ENCODE results near the gene FCN3. TPM values are rescaled to one million over a fixed set of nuclear protein-coding genes. Genes with fewer than 3 reads are reported as not detected.
A peak's percentile ranks its signal among the peaks of the same experiment; 100 is the strongest.

FCN3 gene
- total and polyA plus RNA-seq, 9 donors: 0.20 to 1.7 (median 0.53) TPM; not detected in 2

- WGBS (ENCODE audit: insufficient coverage): 10% methylated on average over 55 of the region's 62 CpGs
- H3K36me3 ChIP-seq (ENCODE audit: control insufficient read depth, insufficient read depth, low read length): peaks cover 7% of the 10 kb centered on the region
- H3K9me3 ChIP-seq (replicated peaks; ENCODE audit: control insufficient read depth, low read depth, low read length): no peaks in the 10 kb centered on the region
- no peak overlapping the region for H3K27ac ChIP-seq (ENCODE audit: low read length)
- peaks cover 21% of the 10 kb centered on the region for H3K4me1 ChIP-seq (ENCODE audit: control insufficient read depth, insufficient read depth, low read length)
- peak; percentile 71 for DNase-seq
- peak overlapping the region; percentile 25 for H3K4me3 ChIP-seq (ENCODE audit: low read length)
- H3K27me3 ChIP-seq (ENCODE audit: control insufficient read depth, insufficient read depth, low read length): peaks cover 37% of the 10 kb centered on the region
These were observed 23.7 kb downstream of the FCN3 start for GRCh38 chr1:27350663-27351540.

DNA sequence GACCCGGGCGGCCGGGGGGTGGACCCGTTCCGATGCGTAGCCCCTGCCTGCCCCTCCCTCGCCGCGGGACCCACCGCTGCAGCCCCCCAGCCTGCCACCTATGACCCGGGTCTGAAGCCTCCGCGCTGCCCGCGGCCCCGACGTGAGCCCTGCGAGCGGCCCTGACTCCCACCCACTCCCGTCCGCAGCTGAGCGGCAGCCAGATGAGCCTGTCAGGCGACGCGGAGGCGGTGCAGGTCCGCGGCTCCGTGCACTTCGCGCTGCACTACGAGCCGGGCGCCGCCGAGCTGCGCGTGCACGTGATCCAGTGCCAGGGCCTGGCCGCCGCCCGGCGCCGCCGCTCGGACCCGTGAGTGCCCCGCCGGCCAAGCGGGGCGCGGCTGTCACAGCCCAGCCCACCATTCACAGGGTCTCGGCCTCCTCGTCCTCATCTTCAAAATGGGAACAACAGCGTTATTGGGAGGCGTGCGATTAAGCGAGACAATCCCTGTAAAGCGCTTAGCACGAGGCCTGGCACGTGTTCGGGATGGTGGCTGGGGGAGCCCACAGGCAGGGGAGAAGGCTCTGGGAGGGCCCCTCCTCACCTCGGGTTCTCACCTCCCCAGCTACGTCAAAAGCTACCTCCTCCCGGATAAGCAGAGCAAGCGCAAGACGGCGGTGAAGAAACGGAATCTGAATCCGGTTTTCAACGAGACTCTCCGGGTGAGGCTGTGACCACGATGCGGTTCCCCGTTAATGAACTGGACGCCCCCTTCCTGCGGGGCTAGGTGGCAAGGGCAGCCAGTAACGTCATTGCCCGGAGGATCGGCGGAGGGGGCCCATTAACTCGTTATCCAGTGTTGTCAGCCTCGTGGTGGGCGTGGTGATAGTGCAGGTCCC, 24.6 kb downstream of the FCN3 start:
- no peaks in the 10 kb centered on the region for H3K9me3 ChIP-seq (replicated peaks; ENCODE audit: control insufficient read depth, low read depth, low read length)
- 5% methylated on average over 72 of the region's 84 CpGs for WGBS (ENCODE audit: insufficient coverage)
- H3K4me1 ChIP-seq (ENCODE audit: control insufficient read depth, insufficient read depth, low read length): peaks cover 21% of the 10 kb centered on the region
- H3K4me3 ChIP-seq (ENCODE audit: low read length): peak overlapping the region; percentile 30
- no peak overlapping the region for H3K27ac ChIP-seq (ENCODE audit: low read length)
- no peaks in the 10 kb centered on the region for H3K36me3 ChIP-seq (ENCODE audit: control insufficient read depth, insufficient read depth, low read length)
- peak; percentile 82 for DNase-seq
- H3K27me3 ChIP-seq (ENCODE audit: control insufficient read depth, insufficient read depth, low read length): peaks cover 37% of the 10 kb centered on the region

GRCh38 chr1:27348861-27349783, 25.5 kb downstream of the FCN3 start:
- Histone ChIP-seq H3K27ac (ENCODE audit: low read length) (no peak overlapping the region), H3K4me3 (ENCODE audit: low read length) (peak overlapping the region; percentile 30), H3K9me3 (replicated peaks; ENCODE audit: control insufficient read depth, low read depth, low read length) (no peaks in the 10 kb centered on the region), H3K36me3 (ENCODE audit: control insufficient read depth, insufficient read depth, low read length) (no peaks in the 10 kb centered on the region), H3K4me1 (ENCODE audit: control insufficient read depth, insufficient read depth, low read length) (peaks cover 21% of the 10 kb centered on the region), H3K27me3 (ENCODE audit: control insufficient read depth, insufficient read depth, low read length) (peaks cover 37% of the 10 kb centered on the region)
- DNase-seq: no peak
- WGBS (ENCODE audit: insufficient coverage): 7% methylated on average over 33 of the region's 51 CpGs

- Histone ChIP-seq H3K9me3 (replicated peaks; ENCODE audit: control insufficient read depth, low read depth, low read length) (no peaks in the 10 kb centered on the region), H3K4me1 (ENCODE audit: control insufficient read depth, insufficient read depth, low read length) (peaks cover 21% of the 10 kb centered on the region), H3K4me3 (ENCODE audit: low read length) (no peak overlapping the region), H3K36me3 (ENCODE audit: control insufficient read depth, insufficient read depth, low read length) (no peaks in the 10 kb centered on the region), H3K27me3 (ENCODE audit: control insufficient read depth, insufficient read depth, low read length) (peaks cover 37% of the 10 kb centered on the region), H3K27ac (ENCODE audit: low read length) (no peak overlapping the region)
- DNase-seq: no peak
- 72% methylated on average over 5 of the region's 14 CpGs for WGBS (ENCODE audit: insufficient coverage)
These were observed 27.5 kb downstream of the FCN3 start for GRCh38 chr1:27346991-27347624.

DNA sequence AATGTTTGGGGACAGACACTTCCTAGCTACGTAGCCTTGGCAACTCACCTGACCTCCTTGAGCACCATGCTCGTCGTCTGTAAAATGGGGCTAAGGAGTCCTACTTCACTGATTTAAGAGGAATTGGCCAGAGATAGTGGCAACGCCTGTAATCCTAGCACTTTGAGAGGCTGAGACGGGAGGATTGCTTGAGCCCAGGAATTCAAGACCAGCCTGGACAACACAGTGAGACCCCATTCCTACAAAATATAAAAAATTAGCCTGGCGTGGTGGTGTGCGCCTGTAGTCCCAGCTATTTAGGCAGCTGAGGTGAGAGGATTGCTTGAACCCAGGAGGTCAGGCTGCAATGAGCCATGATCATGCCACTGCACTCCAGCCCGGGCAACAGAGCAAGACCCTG, 28.3 kb downstream of the FCN3 start:
- Histone ChIP-seq H3K27ac (ENCODE audit: low read length) (no peak overlapping the region), H3K4me1 (ENCODE audit: control insufficient read depth, insufficient read depth, low read length) (peaks cover 26% of the 10 kb centered on the region), H3K36me3 (ENCODE audit: control insufficient read depth, insufficient read depth, low read length) (no peaks in the 10 kb centered on the region), H3K27me3 (ENCODE audit: control insufficient read depth, insufficient read depth, low read length) (peaks cover 33% of the 10 kb centered on the region), H3K9me3 (replicated peaks; ENCODE audit: control insufficient read depth, low read depth, low read length) (no peaks in the 10 kb centered on the region), H3K4me3 (ENCODE audit: low read length) (no peak overlapping the region)
- no peak for DNase-seq
- 86% methylated on average over 3 of the region's 8 CpGs for WGBS (ENCODE audit: insufficient coverage)

GRCh38 chr1:27345272-27345671, 29.4 kb downstream of the FCN3 start:
- H3K36me3 ChIP-seq (ENCODE audit: control insufficient read depth, insufficient read depth, low read length): no peaks in the 10 kb centered on the region
- peaks cover 15% of the 10 kb centered on the region for H3K4me1 ChIP-seq (ENCODE audit: control insufficient read depth, insufficient read depth, low read length)
- no peaks in the 10 kb centered on the region for H3K9me3 ChIP-seq (replicated peaks; ENCODE audit: control insufficient read depth, low read depth, low read length)
- no peak overlapping the region for H3K4me3 ChIP-seq (ENCODE audit: low read length)
- 89% methylated on average over 12 of the region's 12 CpGs for WGBS (ENCODE audit: insufficient coverage)
- no peak for DNase-seq
- no peak overlapping the region for H3K27ac ChIP-seq (ENCODE audit: low read length)
- peaks cover 22% of the 10 kb centered on the region for H3K27me3 ChIP-seq (ENCODE audit: control insufficient read depth, insufficient read depth, low read length)

- DNase-seq: no peak
- no peak overlapping the region for H3K4me3 ChIP-seq (ENCODE audit: low read length)
- no peaks in the 10 kb centered on the region for H3K9me3 ChIP-seq (replicated peaks; ENCODE audit: control insufficient read depth, low read depth, low read length)
- no peak overlapping the region for H3K27ac ChIP-seq (ENCODE audit: low read length)
- no peaks in the 10 kb centered on the region for H3K36me3 ChIP-seq (ENCODE audit: control insufficient read depth, insufficient read depth, low read length)
- H3K27me3 ChIP-seq (ENCODE audit: control insufficient read depth, insufficient read depth, low read length): peaks cover 7% of the 10 kb centered on the region
- WGBS (ENCODE audit: insufficient coverage): no CpG with 5 or more reads among the region's 5 CpGs
- H3K4me1 ChIP-seq (ENCODE audit: control insufficient read depth, insufficient read depth, low read length): peaks cover 6% of the 10 kb centered on the region
These were observed 31.0 kb downstream of the FCN3 start for GRCh38 chr1:27343639-27344025.

- H3K4me1 ChIP-seq (ENCODE audit: control insufficient read depth, insufficient read depth, low read length): peaks cover 6% of the 10 kb centered on the region
- 46% methylated on average over 26 of the region's 31 CpGs for WGBS (ENCODE audit: insufficient coverage)
- no peak overlapping the region for H3K27ac ChIP-seq (ENCODE audit: low read length)
- no peaks in the 10 kb centered on the region for H3K9me3 ChIP-seq (replicated peaks; ENCODE audit: control insufficient read depth, low read depth, low read length)
- no peak overlapping the region for H3K4me3 ChIP-seq (ENCODE audit: low read length)
- no peaks in the 10 kb centered on the region for H3K36me3 ChIP-seq (ENCODE audit: control insufficient read depth, insufficient read depth, low read length)
- no peak for DNase-seq
- peaks cover 5% of the 10 kb centered on the region for H3K27me3 ChIP-seq (ENCODE audit: control insufficient read depth, insufficient read depth, low read length)
These were observed 31.6 kb downstream of the FCN3 start for GRCh38 chr1:27342778-27343638.

DNA sequence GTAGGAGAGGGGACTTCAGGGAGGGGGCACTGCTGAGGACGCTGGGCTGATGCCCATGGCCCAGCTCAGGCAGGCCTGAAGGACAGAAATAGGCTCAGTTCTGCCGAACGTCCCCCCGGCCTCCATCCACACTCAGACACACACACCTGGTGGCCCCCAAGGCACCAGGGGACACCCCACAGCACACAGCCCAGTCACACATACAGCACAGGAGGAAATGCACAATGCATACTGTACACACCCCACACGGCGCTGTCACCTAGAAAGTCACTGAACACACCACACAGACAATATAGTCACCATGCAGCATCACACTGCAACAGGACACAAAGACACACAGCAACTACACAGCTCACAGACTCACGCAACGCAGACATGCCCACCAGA, 32.2 kb downstream of the FCN3 start:
- Histone ChIP-seq H3K4me3 (ENCODE audit: low read length) (no peak overlapping the region), H3K36me3 (ENCODE audit: control insufficient read depth, insufficient read depth, low read length) (no peaks in the 10 kb centered on the region), H3K4me1 (ENCODE audit: control insufficient read depth, insufficient read depth, low read length) (peaks cover 6% of the 10 kb centered on the region), H3K9me3 (replicated peaks; ENCODE audit: control insufficient read depth, low read depth, low read length) (no peaks in the 10 kb centered on the region), H3K27me3 (ENCODE audit: control insufficient read depth, insufficient read depth, low read length) (peaks cover 3% of the 10 kb centered on the region), H3K27ac (ENCODE audit: low read length) (no peak overlapping the region)
- DNase-seq: no peak
- WGBS (ENCODE audit: insufficient coverage): 62% methylated on average over 8 of the region's 8 CpGs
